Measurements from ENCODE around the gene NUDT9. TPM values are rescaled to one million over a fixed set of nuclear protein-coding genes. Genes with fewer than 3 reads are reported as not detected.
A peak's percentile ranks its signal among the peaks of the same experiment; 100 is the strongest.

The NUDT9 gene
- total RNA-seq, 1 donor from 2014 or later, result 33.7 TPM

DNA sequence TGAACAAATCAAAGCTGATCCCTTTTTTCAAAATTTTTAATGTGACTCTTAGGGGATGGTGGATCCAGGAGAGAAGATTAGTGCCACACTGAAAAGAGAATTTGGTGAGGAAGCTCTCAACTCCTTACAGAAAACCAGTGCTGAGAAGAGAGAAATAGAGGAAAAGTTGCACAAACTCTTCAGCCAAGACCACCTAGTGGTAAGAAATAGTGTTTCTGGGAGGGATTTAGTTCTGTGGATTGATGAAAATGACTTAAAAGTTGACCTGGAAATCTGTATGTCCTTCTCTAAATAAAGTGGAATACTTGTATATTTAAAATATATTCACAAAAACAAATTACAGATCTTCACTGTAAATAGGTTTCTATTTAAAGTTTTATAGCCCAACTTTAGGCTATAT lies 29.2 kb downstream of the NUDT9 start:
- no peak for FAIRE-seq
- Mint-ChIP-seq H3K27ac (ENCODE audit: unreplicated experiment) (no peak overlapping the region), H3K4me3 (ENCODE audit: unreplicated experiment) (no peak overlapping the region)

DNA sequence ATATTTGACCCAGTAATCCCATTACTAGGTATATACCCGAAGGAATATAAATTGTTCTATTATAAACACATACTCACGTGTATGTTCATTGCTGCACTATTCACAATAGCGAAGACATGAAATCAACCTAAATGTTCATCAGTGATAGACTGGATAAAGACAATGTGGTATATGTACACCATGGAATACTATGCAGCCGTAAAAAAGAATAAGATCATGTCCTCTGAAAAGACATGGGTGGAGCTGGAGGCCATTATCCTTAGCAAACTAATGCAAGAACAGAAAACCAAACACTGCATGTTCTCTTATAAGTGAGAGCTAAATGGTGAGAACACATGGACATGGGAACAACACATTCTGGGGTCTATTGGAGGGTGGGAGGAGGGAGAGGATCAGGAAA lies 36.5 kb downstream of the NUDT9 start:
- Mint-ChIP-seq H3K27ac (ENCODE audit: unreplicated experiment) (no peak overlapping the region), H3K4me3 (ENCODE audit: unreplicated experiment) (no peak overlapping the region), H3K27me3 (ENCODE audit: low read depth, unreplicated experiment) (no peaks in the 10 kb centered on the region), H3K36me3 (ENCODE audit: low read depth, unreplicated experiment) (peaks cover 13% of the 10 kb centered on the region), H3K9me3 (ENCODE audit: unreplicated experiment) (no peaks in the 10 kb centered on the region), H3K4me1 (ENCODE audit: low read depth, unreplicated experiment) (peaks cover 3% of the 10 kb centered on the region)
- no peaks in the 10 kb centered on the region for H3K27me3 ChIP-seq (ENCODE audit: insufficient read depth, low read length)
- no peak for DNase-seq (ENCODE audit: low read depth)
- no peaks in the 10 kb centered on the region for H3K9me3 ChIP-seq (ENCODE audit: insufficient read depth, low read depth, low read length)
- no peak overlapping the region for H3K4me3 ChIP-seq (ENCODE audit: insufficient read depth, low read depth, low read length)
- H3K27ac ChIP-seq (ENCODE audit: low read depth, low read length), result no peak overlapping the region
- no peak for TF ChIP-seq EZH2 (IDR thresholded peaks at IDR 0.05; ENCODE audit: insufficient read depth, low read length)
- TF ChIP-seq, protein P1, sequence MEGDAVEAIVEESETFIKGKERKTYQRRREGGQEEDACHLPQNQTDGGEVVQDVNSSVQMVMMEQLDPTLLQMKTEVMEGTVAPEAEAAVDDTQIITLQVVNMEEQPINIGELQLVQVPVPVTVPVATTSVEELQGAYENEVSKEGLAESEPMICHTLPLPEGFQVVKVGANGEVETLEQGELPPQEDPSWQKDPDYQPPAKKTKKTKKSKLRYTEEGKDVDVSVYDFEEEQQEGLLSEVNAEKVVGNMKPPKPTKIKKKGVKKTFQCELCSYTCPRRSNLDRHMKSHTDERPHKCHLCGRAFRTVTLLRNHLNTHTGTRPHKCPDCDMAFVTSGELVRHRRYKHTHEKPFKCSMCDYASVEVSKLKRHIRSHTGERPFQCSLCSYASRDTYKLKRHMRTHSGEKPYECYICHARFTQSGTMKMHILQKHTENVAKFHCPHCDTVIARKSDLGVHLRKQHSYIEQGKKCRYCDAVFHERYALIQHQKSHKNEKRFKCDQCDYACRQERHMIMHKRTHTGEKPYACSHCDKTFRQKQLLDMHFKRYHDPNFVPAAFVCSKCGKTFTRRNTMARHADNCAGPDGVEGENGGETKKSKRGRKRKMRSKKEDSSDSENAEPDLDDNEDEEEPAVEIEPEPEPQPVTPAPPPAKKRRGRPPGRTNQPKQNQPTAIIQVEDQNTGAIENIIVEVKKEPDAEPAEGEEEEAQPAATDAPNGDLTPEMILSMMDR (IDR thresholded peaks at IDR 0.05; ENCODE audit: insufficient read depth, low read depth, low read length), result no peak
- H4K20me1 ChIP-seq (ENCODE audit: insufficient read depth, low read length), result no peaks in the 10 kb centered on the region
- H3K9ac ChIP-seq (ENCODE audit: low read length), result no peak overlapping the region
- H2AFZ ChIP-seq (ENCODE audit: low read depth, low read length), result no peak overlapping the region
- no peaks in the 10 kb centered on the region for H3K4me1 ChIP-seq (ENCODE audit: insufficient read depth, low read length)
- peaks cover 12% of the 10 kb centered on the region for H3K36me3 ChIP-seq (ENCODE audit: insufficient read depth, low read length)
- H3K4me2 ChIP-seq (ENCODE audit: low read length), result no peak overlapping the region
- H3K79me2 ChIP-seq (ENCODE audit: insufficient read depth, low read length), result no peaks in the 10 kb centered on the region
- no peak for FAIRE-seq

More for the DNA sequence above, 29.2 kb downstream of the NUDT9 start:
- H3K36me3 Mint-ChIP-seq (ENCODE audit: low read depth, unreplicated experiment), result peaks cover 11% of the 10 kb centered on the region
- H3K27ac ChIP-seq (ENCODE audit: low read depth, low read length), result no peak overlapping the region
- no peak overlapping the region for H3K4me2 ChIP-seq (ENCODE audit: low read length)
- H2AFZ ChIP-seq (ENCODE audit: low read depth, low read length), result no peak overlapping the region
- no peak for DNase-seq (ENCODE audit: low read depth)
- no peaks in the 10 kb centered on the region for H3K9me3 ChIP-seq (ENCODE audit: insufficient read depth, low read depth, low read length)
- peaks cover 13% of the 10 kb centered on the region for H3K36me3 ChIP-seq (ENCODE audit: insufficient read depth, low read length)
- H3K9me3 Mint-ChIP-seq (ENCODE audit: unreplicated experiment), result no peaks in the 10 kb centered on the region
- H3K4me1 Mint-ChIP-seq (ENCODE audit: low read depth, unreplicated experiment), result peaks cover 3% of the 10 kb centered on the region
- H3K27me3 ChIP-seq (ENCODE audit: insufficient read depth, low read length), result no peaks in the 10 kb centered on the region
- H3K79me2 ChIP-seq (ENCODE audit: insufficient read depth, low read length), result no peaks in the 10 kb centered on the region
- H3K9ac ChIP-seq (ENCODE audit: low read length), result no peak overlapping the region
- no peak for TF ChIP-seq EZH2 (IDR thresholded peaks at IDR 0.05; ENCODE audit: insufficient read depth, low read length)
- TF ChIP-seq, protein P1 (IDR thresholded peaks at IDR 0.05; ENCODE audit: insufficient read depth, low read depth, low read length), result no peak
- H3K27me3 Mint-ChIP-seq (ENCODE audit: low read depth, unreplicated experiment), result no peaks in the 10 kb centered on the region
- no peak overlapping the region for H3K4me3 ChIP-seq (ENCODE audit: insufficient read depth, low read depth, low read length)
- H3K4me1 ChIP-seq (ENCODE audit: insufficient read depth, low read length), result no peaks in the 10 kb centered on the region
- no peaks in the 10 kb centered on the region for H4K20me1 ChIP-seq (ENCODE audit: insufficient read depth, low read length)

DNA sequence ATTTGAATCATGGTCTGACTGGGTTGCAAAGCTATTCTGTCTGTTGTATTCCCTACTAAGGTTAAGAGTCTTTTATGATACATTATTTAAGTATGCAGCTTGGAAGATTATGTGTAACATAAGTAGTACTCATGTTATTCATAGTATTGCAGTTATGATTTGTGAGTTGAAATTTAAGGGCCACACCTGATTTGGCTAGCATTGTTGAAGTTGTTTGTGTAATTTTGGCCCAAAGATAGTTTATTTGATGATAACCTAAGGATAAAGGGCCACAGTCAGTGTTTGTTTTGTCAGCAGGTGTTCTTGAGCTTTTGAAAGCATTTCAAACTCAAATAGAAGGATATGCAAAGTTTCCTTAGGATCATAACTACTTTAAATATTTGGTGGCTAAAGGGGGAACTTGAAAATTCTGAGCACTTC lies 38.9 kb downstream of the NUDT9 start:
- H3K9me3 ChIP-seq (ENCODE audit: insufficient read depth, low read depth, low read length), result no peaks in the 10 kb centered on the region
- DNase-seq (ENCODE audit: low read depth), result peak; percentile 31
- no peaks in the 10 kb centered on the region for H3K79me2 ChIP-seq (ENCODE audit: insufficient read depth, low read length)
- no peaks in the 10 kb centered on the region for H3K4me1 Mint-ChIP-seq (ENCODE audit: low read depth, unreplicated experiment)
- TF ChIP-seq EZH2 (IDR thresholded peaks at IDR 0.05; ENCODE audit: insufficient read depth, low read length), result no peak
- TF ChIP-seq, protein P1 (IDR thresholded peaks at IDR 0.05; ENCODE audit: insufficient read depth, low read depth, low read length), result no peak
- peaks cover 8% of the 10 kb centered on the region for H3K36me3 ChIP-seq (ENCODE audit: insufficient read depth, low read length)
- H4K20me1 ChIP-seq (ENCODE audit: insufficient read depth, low read length), result no peaks in the 10 kb centered on the region
- no peaks in the 10 kb centered on the region for H3K4me1 ChIP-seq (ENCODE audit: insufficient read depth, low read length)
- no peak overlapping the region for H3K4me3 ChIP-seq (ENCODE audit: insufficient read depth, low read depth, low read length)
- no peaks in the 10 kb centered on the region for H3K9me3 Mint-ChIP-seq (ENCODE audit: unreplicated experiment)
- no peak overlapping the region for H3K9ac ChIP-seq (ENCODE audit: low read length)
- no peak for FAIRE-seq
- H3K27me3 Mint-ChIP-seq (ENCODE audit: low read depth, unreplicated experiment), result no peaks in the 10 kb centered on the region
- H3K27ac Mint-ChIP-seq (ENCODE audit: unreplicated experiment), result no peak overlapping the region
- H3K27me3 ChIP-seq (ENCODE audit: insufficient read depth, low read length), result no peaks in the 10 kb centered on the region
- no peak overlapping the region for H3K27ac ChIP-seq (ENCODE audit: low read depth, low read length)
- H3K36me3 Mint-ChIP-seq (ENCODE audit: low read depth, unreplicated experiment), result peaks cover 11% of the 10 kb centered on the region
- no peak overlapping the region for H2AFZ ChIP-seq (ENCODE audit: low read depth, low read length)
- no peak overlapping the region for H3K4me2 ChIP-seq (ENCODE audit: low read length)
- H3K4me3 Mint-ChIP-seq (ENCODE audit: unreplicated experiment), result no peak overlapping the region

Measured in astrocyte (in vitro differentiated cells and primary cell).